Erythroblast (primary cell): ENCODE measurements around the gene SUN3.

Source experiments
- GATA1 ChIP-seq: IDR thresholded peaks from 2 replicates; pipeline ENCODE4 v1.6.1; 2011; ENCODE audit warnings: low read depth, mild to moderate bottlenecking, control low read depth, low read length, moderate library complexity
- POLR2A ChIP-seq: IDR thresholded peaks from 2 replicates; pipeline ENCODE4 v1.6.1; 2011; ENCODE audit warnings: mild to moderate bottlenecking, low read length

- TF ChIP-seq POLR2A (no peak), GATA1 (no peak)
Observed at GRCh38 chr7:48004032-48004431, 24.9 kb downstream of the SUN3 start.
